ACC112 (cell line): Measurements from ENCODE around the gene KLHDC10.
"Not testable (repeated sequence)": the region's sequence is repeated elsewhere in the genome, so short reads cannot be mapped to it uniquely, and the experiment has no call there.

Source experiments
- H2AFZ ChIP-seq: fragments of 200-600 bp; sonication (generic); one replicate; pipeline ENCODE4 v1.6.0; 2017; ENCODE audit warnings: antibody characterized with exemption, low read length; ENCODE audit not compliant: unreplicated experiment
- H3K27ac ChIP-seq: fragments of 200-600 bp; sonication (generic); 2 replicates; pipeline ENCODE4 v1.5.1; 2014; ENCODE audit warnings: low read depth, mild to moderate bottlenecking, antibody characterized with exemption, low read length, moderate library complexity
- H3K27me3 ChIP-seq: fragments of 200-600 bp; sonication (generic); 2 replicates; pipeline ENCODE4 v1.6.1; 2014; ENCODE audit warnings: mild to moderate bottlenecking, antibody characterized with exemption, low read length, moderate library complexity, mixed read lengths; ENCODE audit not compliant: insufficient read depth
- H3K36me3 ChIP-seq: fragments of 200-600 bp; sonication (generic); 2 replicates; pipeline ENCODE4 v1.6.1; 2016; ENCODE audit warnings: mild to moderate bottlenecking, antibody characterized with exemption, low read length, moderate library complexity, mixed read lengths; ENCODE audit not compliant: insufficient read depth
- H3K4me1 ChIP-seq: fragments of 200-600 bp; sonication (generic); one replicate; pipeline ENCODE4 v1.6.1; 2016; ENCODE audit warnings: low read length, mixed read lengths; ENCODE audit not compliant: insufficient read depth, unreplicated experiment, control insufficient read depth
- H3K4me3 ChIP-seq: fragments of 200-600 bp; sonication (generic); 2 replicates; pipeline ENCODE4 v1.5.1; 2014; ENCODE audit warnings: mild to moderate bottlenecking, low read depth, low read length
- H3K79me2 ChIP-seq: fragments of 200-600 bp; sonication (generic); one replicate; pipeline ENCODE4 v1.6.0; 2016; ENCODE audit warnings: low read length; ENCODE audit not compliant: control insufficient read depth, unreplicated experiment, insufficient read depth

Gene KLHDC10

DNA sequence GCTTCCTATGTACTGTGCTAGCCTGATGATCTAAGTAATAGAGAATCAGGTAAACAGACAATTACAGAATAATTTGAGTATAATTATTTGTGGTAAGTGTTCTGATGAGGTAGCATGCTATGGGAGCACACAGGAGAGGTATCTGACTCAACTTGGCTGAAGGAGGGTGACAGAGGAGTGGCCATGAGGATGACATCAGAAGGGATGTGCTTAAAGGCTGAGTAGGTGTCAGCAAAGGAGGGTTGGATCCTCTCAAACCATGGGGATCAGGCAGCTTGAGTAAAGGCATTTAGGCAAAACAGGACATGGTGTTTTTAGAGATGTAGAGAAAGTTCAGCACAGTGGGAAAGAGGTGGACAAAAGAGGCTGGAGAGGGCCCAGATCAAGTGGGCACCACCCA, 29.0 kb downstream of the KLHDC10 start:
- Histone ChIP-seq H3K4me3 (no peak overlapping the region), H2AFZ (no peak overlapping the region), H3K4me1 (peaks cover 5% of the 10 kb centered on the region), H3K36me3 (no peaks in the 10 kb centered on the region), H3K27ac (no peak overlapping the region), H3K79me2 (no peaks in the 10 kb centered on the region), H3K27me3 (no peaks in the 10 kb centered on the region)

GRCh38 chr7:130102588-130102987, 32.3 kb downstream of the KLHDC10 start:
- Histone ChIP-seq H3K4me1 (no peaks in the 10 kb centered on the region), H3K36me3 (no peaks in the 10 kb centered on the region), H3K27me3 (no peaks in the 10 kb centered on the region), H3K4me3 (no peak overlapping the region), H3K79me2 (no peaks in the 10 kb centered on the region), H2AFZ (no peak overlapping the region), H3K27ac (no peak overlapping the region)

GRCh38 chr7:130107949-130108674, 37.8 kb downstream of the KLHDC10 start:
- H3K27ac ChIP-seq: no peak overlapping the region
- no peaks in the 10 kb centered on the region for H3K79me2 ChIP-seq
- H3K27me3 ChIP-seq: no peaks in the 10 kb centered on the region
- H3K4me3 ChIP-seq: no peak overlapping the region
- no peak overlapping the region for H2AFZ ChIP-seq
- H3K36me3 ChIP-seq: no peaks in the 10 kb centered on the region
- no peaks in the 10 kb centered on the region for H3K4me1 ChIP-seq

GRCh38 chr7:130108809-130109208, 38.5 kb downstream of the KLHDC10 start:
- Histone ChIP-seq H2AFZ (no peak overlapping the region), H3K79me2 (no peaks in the 10 kb centered on the region), H3K4me3 (no peak overlapping the region), H3K4me1 (no peaks in the 10 kb centered on the region), H3K27me3 (no peaks in the 10 kb centered on the region), H3K36me3 (no peaks in the 10 kb centered on the region), H3K27ac (no peak overlapping the region)

DNA sequence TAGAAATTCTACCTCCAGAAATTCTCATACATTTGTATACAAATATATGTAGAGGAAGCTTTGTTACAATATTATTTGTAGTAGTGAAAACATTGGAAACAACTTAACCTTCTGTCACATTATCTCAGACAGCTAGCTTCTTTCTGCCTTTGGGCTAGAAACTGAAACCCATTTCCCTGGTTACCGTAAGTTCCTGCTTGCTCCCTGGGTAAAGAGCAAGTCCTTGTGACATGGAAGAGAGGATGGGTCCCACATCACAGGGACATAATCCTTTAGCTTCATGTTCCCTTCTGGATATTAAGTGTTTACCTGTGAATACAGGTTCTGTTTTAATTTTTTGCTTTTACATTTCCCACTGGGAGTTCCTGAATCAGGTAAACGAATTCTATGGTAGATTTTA, 41.8 kb downstream of the KLHDC10 start:
- Histone ChIP-seq H3K27me3 (no peaks in the 10 kb centered on the region), H3K36me3 (no peaks in the 10 kb centered on the region), H3K4me1 (no peaks in the 10 kb centered on the region), H3K4me3 (no peak overlapping the region), H3K27ac (no peak overlapping the region), H2AFZ (no peak overlapping the region), H3K79me2 (no peaks in the 10 kb centered on the region)

GRCh38 chr7:130112662-130113425, 42.5 kb downstream of the KLHDC10 start:
- Histone ChIP-seq H3K4me1 (no peaks in the 10 kb centered on the region), H3K27ac (no peak overlapping the region), H3K36me3 (no peaks in the 10 kb centered on the region), H2AFZ (no peak overlapping the region), H3K27me3 (no peaks in the 10 kb centered on the region), H3K4me3 (no peak overlapping the region), H3K79me2 (no peaks in the 10 kb centered on the region)

DNA sequence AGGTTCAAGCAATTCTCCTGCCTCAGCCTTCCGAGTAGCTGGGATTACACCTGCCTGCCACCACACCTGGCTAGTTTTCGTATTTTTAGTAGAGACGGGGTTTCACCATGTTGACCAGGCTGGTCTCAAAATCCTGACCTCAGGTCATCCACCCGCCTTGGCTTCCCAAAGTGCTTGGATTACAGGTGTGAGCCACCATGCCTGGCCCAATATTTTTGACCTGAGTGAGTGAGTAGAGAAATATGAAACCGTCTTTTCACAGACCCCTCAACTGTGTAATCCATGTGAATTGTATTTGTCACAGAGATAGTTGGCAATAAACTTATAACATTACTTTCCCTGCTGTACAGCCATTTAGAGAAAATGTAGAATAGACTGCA, 43.1 kb downstream of the KLHDC10 start:
- not testable (repeated sequence) for H3K36me3 ChIP-seq, H3K27me3 ChIP-seq, H3K79me2 ChIP-seq, H3K27ac ChIP-seq, H3K4me3 ChIP-seq, H2AFZ ChIP-seq, H3K4me1 ChIP-seq

- Histone ChIP-seq H3K36me3 (no peaks in the 10 kb centered on the region), H3K27me3 (no peaks in the 10 kb centered on the region), H2AFZ (no peak overlapping the region), H3K79me2 (no peaks in the 10 kb centered on the region), H3K4me1 (no peaks in the 10 kb centered on the region), H3K4me3 (no peak overlapping the region), H3K27ac (no peak overlapping the region)
These were observed 43.6 kb downstream of the KLHDC10 start for GRCh38 chr7:130113887-130114286.

DNA sequence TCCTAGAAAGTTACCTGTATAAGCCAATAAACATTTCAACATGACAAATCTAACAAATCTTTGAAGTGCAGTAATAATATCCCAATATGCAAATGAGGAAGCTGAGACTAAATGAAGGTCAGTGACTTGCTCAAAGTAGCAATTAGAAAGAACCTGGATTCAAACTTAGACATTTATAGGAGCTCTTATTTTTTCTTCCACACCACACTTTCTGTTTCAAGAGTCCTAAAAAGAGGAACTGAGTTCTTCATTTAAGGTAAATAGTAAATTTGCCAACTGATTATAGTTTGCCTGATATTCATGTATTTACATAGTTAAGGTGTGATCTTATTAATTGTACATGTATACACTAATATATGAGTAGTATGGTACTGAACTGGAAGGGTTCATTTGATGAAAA, 44.0 kb downstream of the KLHDC10 start:
- H3K27ac ChIP-seq: no peak overlapping the region
- no peaks in the 10 kb centered on the region for H3K4me1 ChIP-seq
- no peaks in the 10 kb centered on the region for H3K27me3 ChIP-seq
- no peak overlapping the region for H3K4me3 ChIP-seq
- H3K79me2 ChIP-seq: no peaks in the 10 kb centered on the region
- no peaks in the 10 kb centered on the region for H3K36me3 ChIP-seq
- no peak overlapping the region for H2AFZ ChIP-seq

DNA sequence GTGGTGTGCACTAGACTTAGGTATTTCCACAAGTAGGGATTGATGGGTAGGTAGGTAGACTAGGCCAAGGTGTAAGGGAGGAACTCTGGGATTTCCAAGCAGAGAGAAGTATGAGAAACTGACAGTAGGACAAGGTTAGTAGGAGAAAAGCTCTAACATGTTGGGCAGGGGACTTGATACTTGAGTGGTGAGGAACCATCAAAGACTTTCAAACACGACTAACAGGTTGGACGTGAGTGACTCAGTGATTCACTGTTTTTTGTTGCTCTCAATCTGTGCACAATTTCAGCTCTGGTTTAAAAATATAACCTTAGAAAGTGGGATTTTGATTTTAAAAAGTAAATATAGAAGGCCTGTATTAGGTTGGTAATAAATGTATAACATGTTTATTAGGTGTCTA, 44.4 kb downstream of the KLHDC10 start:
- H3K4me3 ChIP-seq: no peak overlapping the region
- H3K27ac ChIP-seq: no peak overlapping the region
- H3K4me1 ChIP-seq: no peaks in the 10 kb centered on the region
- H3K79me2 ChIP-seq: no peaks in the 10 kb centered on the region
- H3K27me3 ChIP-seq: no peaks in the 10 kb centered on the region
- no peaks in the 10 kb centered on the region for H3K36me3 ChIP-seq
- no peak overlapping the region for H2AFZ ChIP-seq

DNA sequence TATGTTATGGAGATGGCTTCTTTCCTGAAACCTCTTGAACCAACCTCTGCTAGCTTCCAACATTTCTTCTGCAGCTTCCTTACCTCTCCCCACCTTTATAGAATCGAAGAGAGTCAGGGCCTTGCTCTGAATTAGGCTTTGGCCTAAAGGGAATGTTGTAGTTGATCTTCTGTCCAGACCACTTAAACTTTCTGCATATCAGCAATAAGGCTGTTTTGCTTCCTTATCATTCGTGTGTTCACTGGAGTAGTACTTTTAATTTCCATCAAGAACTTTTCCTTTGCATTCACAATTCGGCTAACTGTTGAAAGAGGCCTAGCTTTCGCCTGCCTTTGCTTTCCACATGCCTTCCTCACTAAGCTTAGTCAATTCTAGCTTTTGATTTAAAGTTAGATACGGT, 48.0 kb downstream of the KLHDC10 start:
- Histone ChIP-seq H3K27ac (no peak overlapping the region), H3K79me2 (no peaks in the 10 kb centered on the region), H3K27me3 (no peaks in the 10 kb centered on the region), H3K36me3 (0 out of 2 replicates have a peak, but pooled peaks cover 6% of the 10 kb centered on the region), H2AFZ (no peak overlapping the region), H3K4me1 (no peaks in the 10 kb centered on the region), H3K4me3 (no peak overlapping the region)
